ENCODE measurements around the gene KCNMA1.

GRCh38 chr10:76920581-76920980 is 717.0 kb downstream of the KCNMA1 start:
- TF ChIP-seq POLR2A (IDR thresholded peaks at IDR 0.05): no peak
- TF ChIP-seq, protein P1, sequence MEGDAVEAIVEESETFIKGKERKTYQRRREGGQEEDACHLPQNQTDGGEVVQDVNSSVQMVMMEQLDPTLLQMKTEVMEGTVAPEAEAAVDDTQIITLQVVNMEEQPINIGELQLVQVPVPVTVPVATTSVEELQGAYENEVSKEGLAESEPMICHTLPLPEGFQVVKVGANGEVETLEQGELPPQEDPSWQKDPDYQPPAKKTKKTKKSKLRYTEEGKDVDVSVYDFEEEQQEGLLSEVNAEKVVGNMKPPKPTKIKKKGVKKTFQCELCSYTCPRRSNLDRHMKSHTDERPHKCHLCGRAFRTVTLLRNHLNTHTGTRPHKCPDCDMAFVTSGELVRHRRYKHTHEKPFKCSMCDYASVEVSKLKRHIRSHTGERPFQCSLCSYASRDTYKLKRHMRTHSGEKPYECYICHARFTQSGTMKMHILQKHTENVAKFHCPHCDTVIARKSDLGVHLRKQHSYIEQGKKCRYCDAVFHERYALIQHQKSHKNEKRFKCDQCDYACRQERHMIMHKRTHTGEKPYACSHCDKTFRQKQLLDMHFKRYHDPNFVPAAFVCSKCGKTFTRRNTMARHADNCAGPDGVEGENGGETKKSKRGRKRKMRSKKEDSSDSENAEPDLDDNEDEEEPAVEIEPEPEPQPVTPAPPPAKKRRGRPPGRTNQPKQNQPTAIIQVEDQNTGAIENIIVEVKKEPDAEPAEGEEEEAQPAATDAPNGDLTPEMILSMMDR (IDR thresholded peaks at IDR 0.05): no peak
- TF ChIP-seq POLR2AphosphoS5 (IDR thresholded peaks at IDR 0.05): no peak
